ENCODE data around the gene ANKRD6.

ANKRD6 gene

DNA sequence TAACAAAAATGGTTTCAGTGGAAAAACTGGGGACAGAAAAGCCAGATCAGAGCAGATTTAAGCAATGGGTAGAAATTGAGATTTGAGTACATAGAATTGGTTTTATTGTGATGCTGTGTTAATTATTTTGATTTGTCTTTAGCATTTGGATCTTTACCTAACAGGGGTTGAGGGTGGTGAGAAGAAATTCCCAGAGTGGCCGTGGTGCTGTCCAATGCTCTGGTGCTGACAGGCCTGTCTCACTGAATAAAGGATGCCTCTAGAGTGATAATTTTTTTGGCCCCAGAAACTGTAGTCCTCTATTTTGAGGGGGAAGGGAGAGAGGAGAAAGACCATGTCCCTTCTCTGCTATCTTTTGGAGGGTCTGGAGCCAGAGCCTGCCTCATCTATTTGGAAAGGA lies 126.5 kb downstream of the ANKRD6 start:
- TF ChIP-seq, protein P1, sequence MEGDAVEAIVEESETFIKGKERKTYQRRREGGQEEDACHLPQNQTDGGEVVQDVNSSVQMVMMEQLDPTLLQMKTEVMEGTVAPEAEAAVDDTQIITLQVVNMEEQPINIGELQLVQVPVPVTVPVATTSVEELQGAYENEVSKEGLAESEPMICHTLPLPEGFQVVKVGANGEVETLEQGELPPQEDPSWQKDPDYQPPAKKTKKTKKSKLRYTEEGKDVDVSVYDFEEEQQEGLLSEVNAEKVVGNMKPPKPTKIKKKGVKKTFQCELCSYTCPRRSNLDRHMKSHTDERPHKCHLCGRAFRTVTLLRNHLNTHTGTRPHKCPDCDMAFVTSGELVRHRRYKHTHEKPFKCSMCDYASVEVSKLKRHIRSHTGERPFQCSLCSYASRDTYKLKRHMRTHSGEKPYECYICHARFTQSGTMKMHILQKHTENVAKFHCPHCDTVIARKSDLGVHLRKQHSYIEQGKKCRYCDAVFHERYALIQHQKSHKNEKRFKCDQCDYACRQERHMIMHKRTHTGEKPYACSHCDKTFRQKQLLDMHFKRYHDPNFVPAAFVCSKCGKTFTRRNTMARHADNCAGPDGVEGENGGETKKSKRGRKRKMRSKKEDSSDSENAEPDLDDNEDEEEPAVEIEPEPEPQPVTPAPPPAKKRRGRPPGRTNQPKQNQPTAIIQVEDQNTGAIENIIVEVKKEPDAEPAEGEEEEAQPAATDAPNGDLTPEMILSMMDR (IDR thresholded peaks at IDR 0.05; ENCODE audit: low read depth, low read length), result no peak
- H3K4me3 ChIP-seq (ENCODE audit: low read depth, low read length), result no peak overlapping the region

GRCh38 chr6:89562093-89562973 lies 129.4 kb downstream of the ANKRD6 start:
- TF ChIP-seq, protein P1 (IDR thresholded peaks at IDR 0.05; ENCODE audit: low read depth, low read length), result no peak
- no peak overlapping the region for H3K4me3 ChIP-seq (ENCODE audit: low read depth, low read length)

DNA sequence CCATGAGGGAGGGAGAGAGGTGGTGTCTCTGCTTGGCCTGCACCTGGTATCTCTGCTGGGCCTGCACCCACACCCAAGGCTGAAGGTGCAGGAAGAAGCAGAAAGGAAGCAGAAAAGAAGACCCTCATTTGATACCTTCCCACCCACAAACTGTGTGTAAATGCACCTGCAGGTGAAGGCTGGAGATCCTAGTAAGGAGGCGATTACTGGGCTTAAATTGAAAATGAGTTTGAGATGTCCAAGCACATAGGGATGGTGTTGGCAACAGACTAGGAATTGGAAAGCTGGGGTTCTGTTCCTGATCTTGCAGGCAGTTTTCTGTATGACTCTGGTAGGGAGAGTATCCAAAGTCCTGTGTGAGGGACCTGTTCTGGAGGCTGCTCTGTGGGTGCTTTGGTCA lies 130.9 kb downstream of the ANKRD6 start:
- TF ChIP-seq, protein P1 (IDR thresholded peaks at IDR 0.05; ENCODE audit: low read depth, low read length), result no peak
- no peak overlapping the region for H3K4me3 ChIP-seq (ENCODE audit: low read depth, low read length)

DNA sequence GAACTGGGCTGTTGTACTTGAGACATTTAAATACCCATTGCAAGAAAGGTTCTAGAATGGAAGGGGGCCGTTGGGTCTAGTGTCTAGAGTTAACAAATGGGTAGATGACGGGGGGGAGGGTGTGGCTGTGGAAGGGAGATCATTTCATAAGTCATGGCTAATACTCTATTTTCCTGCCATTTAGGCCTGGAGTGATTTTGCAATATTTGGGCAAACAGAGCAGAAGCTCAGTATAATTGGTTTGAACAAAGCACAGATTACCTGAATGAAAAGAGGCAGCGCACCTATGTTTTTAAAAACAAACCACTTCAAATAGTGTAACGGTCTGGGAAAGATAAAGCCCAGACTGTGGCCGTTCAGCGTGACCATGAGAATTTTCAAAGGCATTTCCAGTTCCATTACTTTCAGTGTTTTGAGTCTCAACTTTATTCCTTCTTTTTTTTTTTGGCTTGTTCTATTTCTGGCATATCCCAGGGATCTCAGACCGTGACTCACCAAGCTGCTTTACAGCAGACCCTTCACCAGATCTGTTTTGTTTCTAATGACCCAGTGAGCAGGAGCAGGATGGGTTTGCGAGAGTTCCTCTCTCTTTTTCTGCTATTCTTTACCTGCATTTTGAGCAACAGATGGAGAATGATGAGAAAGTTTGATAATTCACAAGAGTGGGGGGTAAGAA lies 131.9 kb downstream of the ANKRD6 start:
- no peak overlapping the region for H3K4me3 ChIP-seq (ENCODE audit: low read depth, low read length)
- TF ChIP-seq, protein P1 (IDR thresholded peaks at IDR 0.05; ENCODE audit: low read depth, low read length), result no peak

- H3K4me3 ChIP-seq (ENCODE audit: low read depth, low read length), result no peak overlapping the region
- TF ChIP-seq, protein P1 (IDR thresholded peaks at IDR 0.05; ENCODE audit: low read depth, low read length), result no peak
These were observed 133.3 kb downstream of the ANKRD6 start for GRCh38 chr6:89566008-89566800.

DNA sequence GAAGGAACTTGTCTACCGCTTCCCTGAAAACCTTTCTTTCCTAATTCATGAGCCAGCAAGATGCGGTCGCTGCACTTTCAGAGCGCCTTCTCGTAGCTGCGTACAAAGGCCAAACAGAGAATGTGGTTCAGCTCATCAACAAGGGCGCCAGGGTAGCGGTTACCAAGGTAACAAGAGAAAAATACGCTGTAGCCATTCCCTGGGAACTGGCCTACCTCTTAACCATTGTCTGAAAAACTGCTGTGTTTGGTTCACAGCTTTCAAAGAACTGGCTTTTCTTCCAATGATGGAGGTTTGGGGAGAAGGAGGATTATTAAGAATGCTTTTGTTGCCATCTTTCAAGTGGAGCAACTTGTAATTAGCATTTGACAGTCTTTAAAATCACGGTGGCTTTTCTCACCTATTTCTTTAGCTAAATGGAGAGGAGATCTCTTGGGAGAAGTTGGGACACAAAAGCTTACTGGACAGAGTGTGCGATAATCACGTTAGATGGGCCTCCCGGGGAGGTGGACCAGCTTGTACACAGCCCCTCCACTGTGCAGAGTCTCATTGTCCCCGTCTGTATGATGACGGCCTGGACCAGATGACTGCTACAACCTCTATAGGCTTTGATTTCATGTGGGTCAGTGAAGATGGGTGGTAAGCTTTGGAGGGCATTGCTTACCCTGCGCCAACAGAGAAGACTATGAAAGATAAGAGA lies 134.1 kb downstream of the ANKRD6 start:
- TF ChIP-seq, protein P1 (IDR thresholded peaks at IDR 0.05; ENCODE audit: low read depth, low read length), result no peak

More for the DNA sequence above, 134.1 kb downstream of the ANKRD6 start:
- H3K4me3 ChIP-seq (ENCODE audit: low read depth, low read length), result no peak overlapping the region

Measured in WI38 (cell line).